Measurements from ENCODE around the gene PTGER1. TPM values are rescaled to one million over a fixed set of nuclear protein-coding genes. Genes with fewer than 3 reads are reported as not detected.

The PTGER1 gene
- total RNA-seq, 1 experiment from 2014 or later, result 0.35 TPM

DNA sequence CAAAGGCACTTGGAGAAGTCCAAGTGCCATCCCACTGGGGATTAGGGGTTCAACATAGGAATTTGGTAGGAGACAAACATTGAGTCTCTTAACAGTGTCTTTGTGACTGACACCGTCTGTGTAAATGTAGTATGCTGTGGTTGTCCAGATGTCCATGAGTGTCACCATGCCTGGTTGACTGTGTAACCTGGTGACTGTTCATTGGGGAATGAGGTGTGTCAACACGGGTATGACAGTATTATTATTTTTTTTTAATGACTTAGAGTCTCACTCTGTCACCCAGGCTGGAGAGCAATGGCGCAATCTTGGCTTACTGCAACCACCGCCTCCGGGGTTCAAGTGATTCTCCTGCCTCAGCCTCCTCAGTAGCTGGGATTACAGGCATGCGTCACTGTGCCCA is 25.8 kb downstream of the PTGER1 start:
- Histone ChIP-seq H3K4me3 (ENCODE audit: insufficient read depth, low read depth, low read length) (no peak overlapping the region), H3K27me3 (ENCODE audit: control insufficient read depth, insufficient read depth, low read length) (no peaks in the 10 kb centered on the region), H3K36me3 (replicated peaks; ENCODE audit: control insufficient read depth, insufficient read depth, low read length) (peaks cover 21% of the 10 kb centered on the region)
- no peak for DNase-seq

GRCh38 chr19:14446336-14447036 is 28.7 kb downstream of the PTGER1 start:
- no peak for DNase-seq
- no peak overlapping the region for H3K4me3 ChIP-seq (ENCODE audit: insufficient read depth, low read depth, low read length)
- peaks cover 34% of the 10 kb centered on the region for H3K36me3 ChIP-seq (replicated peaks; ENCODE audit: control insufficient read depth, insufficient read depth, low read length)
- no peaks in the 10 kb centered on the region for H3K27me3 ChIP-seq (ENCODE audit: control insufficient read depth, insufficient read depth, low read length)

- H3K27me3 ChIP-seq (ENCODE audit: control insufficient read depth, insufficient read depth, low read length), result no peaks in the 10 kb centered on the region
- H3K36me3 ChIP-seq (replicated peaks; ENCODE audit: control insufficient read depth, insufficient read depth, low read length), result peaks cover 33% of the 10 kb centered on the region
- H3K4me3 ChIP-seq (ENCODE audit: insufficient read depth, low read depth, low read length), result no peak overlapping the region
- no peak for DNase-seq
These were observed 31.4 kb downstream of the PTGER1 start for GRCh38 chr19:14443632-14444216.

DNA sequence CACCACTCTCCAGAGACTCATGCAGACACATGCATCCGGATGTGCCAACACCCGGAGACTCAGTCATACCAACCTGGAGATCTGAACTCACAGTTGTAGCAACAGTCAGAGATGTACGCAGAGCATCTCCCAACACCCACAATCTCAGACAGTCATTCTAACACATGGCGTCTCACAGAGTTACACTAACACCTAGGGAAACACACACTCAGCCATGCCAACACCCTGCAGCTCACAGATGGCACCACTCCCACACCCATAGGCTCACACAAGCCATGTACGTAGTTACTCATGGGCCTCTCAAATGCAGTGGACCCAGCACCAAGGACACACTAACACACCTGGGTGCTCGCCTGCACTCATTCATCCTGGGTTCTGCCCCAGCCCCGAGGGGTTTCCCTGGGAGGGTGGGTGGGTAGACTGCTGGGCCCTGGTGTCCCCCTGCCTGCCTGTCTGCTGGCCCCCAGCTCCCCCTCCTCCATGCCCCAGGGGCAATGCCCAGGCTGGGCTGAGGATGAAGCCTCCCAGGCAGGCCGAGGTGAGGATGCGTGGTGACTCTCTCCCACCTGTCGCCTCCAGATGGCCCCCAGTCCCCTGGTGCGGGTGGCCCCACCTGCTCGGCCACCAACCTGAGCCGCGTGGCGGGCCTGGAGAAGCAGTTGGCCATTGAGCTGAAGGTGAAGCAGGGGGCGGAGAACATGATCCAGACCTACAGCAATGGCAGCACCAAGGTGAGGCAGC is 32.1 kb downstream of the PTGER1 start:
- DNase-seq, result no peak
- H3K27me3 ChIP-seq (ENCODE audit: control insufficient read depth, insufficient read depth, low read length), result no peaks in the 10 kb centered on the region
- peaks cover 30% of the 10 kb centered on the region for H3K36me3 ChIP-seq (replicated peaks; ENCODE audit: control insufficient read depth, insufficient read depth, low read length)
- H3K4me3 ChIP-seq (ENCODE audit: insufficient read depth, low read depth, low read length), result no peak overlapping the region

DNA sequence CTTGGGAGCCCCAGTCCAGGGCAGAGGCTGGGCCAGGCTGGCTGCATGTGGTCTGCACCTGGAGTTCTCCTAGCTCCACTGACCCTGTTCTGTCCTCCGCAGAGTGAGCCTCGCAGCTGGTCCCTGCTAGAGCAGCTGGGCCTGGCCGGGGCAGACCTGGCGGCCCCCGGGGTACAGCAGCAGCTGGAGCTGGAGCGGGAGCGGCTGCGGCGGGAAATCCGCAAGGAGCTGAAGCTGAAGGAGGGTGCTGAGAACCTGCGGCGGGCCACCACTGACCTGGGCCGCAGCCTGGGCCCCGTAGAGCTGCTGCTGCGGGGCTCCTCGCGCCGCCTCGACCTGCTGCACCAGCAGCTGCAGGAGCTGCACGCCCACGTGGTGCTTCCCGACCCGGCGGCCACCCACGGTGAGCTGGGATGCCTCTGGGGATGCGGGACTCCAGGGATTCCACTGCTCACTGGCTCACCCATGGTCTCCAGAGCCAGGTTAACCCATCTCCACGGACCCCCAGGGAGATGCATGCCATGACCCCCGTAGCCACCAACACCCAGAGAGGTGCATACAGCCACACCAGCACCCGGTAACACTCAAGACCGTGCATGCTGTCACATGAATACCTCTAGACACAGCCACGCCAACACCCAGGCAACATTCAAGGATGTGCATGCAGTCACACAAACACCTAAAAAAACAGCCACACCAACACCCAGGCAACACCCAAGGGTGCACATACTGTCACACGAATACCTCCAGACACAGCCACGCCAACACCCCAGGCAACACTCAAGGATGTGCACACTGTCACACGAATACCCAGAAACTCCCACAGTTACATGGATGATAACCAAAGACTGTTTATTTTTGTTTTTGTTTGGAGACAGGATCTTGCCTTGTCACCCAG is 33.9 kb downstream of the PTGER1 start:
- Histone ChIP-seq H3K27me3 (ENCODE audit: control insufficient read depth, insufficient read depth, low read length) (no peaks in the 10 kb centered on the region), H3K36me3 (replicated peaks; ENCODE audit: control insufficient read depth, insufficient read depth, low read length) (peaks cover 23% of the 10 kb centered on the region), H3K4me3 (ENCODE audit: insufficient read depth, low read depth, low read length) (no peak overlapping the region)
- no peak for DNase-seq

GRCh38 chr19:14440049-14440448 is 35.1 kb downstream of the PTGER1 start:
- Histone ChIP-seq H3K27me3 (ENCODE audit: control insufficient read depth, insufficient read depth, low read length) (no peaks in the 10 kb centered on the region), H3K36me3 (replicated peaks; ENCODE audit: control insufficient read depth, insufficient read depth, low read length) (peaks cover 22% of the 10 kb centered on the region), H3K4me3 (ENCODE audit: insufficient read depth, low read depth, low read length) (no peak overlapping the region)
- no peak for DNase-seq

- peaks cover 16% of the 10 kb centered on the region for H3K36me3 ChIP-seq (replicated peaks; ENCODE audit: control insufficient read depth, insufficient read depth, low read length)
- DNase-seq, result no peak
- H3K4me3 ChIP-seq (ENCODE audit: insufficient read depth, low read depth, low read length), result no peak overlapping the region
- H3K27me3 ChIP-seq (ENCODE audit: control insufficient read depth, insufficient read depth, low read length), result no peaks in the 10 kb centered on the region
These were observed 36.1 kb downstream of the PTGER1 start for GRCh38 chr19:14439014-14439413.

DNA sequence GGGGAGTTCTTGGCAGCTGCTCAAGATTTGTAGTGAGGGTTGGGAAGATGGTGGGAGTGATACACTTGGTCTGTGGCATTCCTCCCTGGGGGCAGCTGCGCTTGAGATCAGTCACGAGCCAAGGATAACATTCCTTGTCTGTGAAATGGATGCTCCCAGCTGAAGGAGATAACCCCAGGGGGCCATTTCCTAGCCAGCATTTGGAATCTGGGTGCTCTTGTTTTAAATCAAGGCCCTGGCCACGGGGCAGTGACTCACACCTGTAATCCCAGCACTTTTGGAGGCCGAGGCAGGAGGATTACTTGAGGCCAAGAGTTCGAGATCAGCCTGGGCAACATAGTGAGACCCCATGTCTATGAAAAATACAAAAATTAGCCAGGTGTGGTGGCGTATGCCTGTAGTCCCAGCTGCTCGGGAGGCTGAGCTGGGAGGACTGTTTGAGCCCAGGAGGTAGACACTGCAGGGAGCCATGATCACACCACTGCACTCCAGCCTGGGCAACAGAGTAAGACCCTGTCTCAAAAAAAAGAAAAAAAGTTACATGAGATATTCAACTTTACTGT is 37.5 kb downstream of the PTGER1 start:
- Histone ChIP-seq H3K4me3 (ENCODE audit: insufficient read depth, low read depth, low read length) (no peak overlapping the region), H3K36me3 (replicated peaks; ENCODE audit: control insufficient read depth, insufficient read depth, low read length) (peaks cover 5% of the 10 kb centered on the region), H3K27me3 (ENCODE audit: control insufficient read depth, insufficient read depth, low read length) (no peaks in the 10 kb centered on the region)
- DNase-seq, result no peak

- Histone ChIP-seq H3K27me3 (ENCODE audit: control insufficient read depth, insufficient read depth, low read length) (peaks cover 3% of the 10 kb centered on the region), H3K36me3 (replicated peaks; ENCODE audit: control insufficient read depth, insufficient read depth, low read length) (no peaks in the 10 kb centered on the region; the same call in 1 of the 2 replicates), H3K4me3 (ENCODE audit: insufficient read depth, low read depth, low read length) (no peak overlapping the region)
- DNase-seq, result no peak
These were observed 39.7 kb downstream of the PTGER1 start for GRCh38 chr19:14435320-14436050.

DNA sequence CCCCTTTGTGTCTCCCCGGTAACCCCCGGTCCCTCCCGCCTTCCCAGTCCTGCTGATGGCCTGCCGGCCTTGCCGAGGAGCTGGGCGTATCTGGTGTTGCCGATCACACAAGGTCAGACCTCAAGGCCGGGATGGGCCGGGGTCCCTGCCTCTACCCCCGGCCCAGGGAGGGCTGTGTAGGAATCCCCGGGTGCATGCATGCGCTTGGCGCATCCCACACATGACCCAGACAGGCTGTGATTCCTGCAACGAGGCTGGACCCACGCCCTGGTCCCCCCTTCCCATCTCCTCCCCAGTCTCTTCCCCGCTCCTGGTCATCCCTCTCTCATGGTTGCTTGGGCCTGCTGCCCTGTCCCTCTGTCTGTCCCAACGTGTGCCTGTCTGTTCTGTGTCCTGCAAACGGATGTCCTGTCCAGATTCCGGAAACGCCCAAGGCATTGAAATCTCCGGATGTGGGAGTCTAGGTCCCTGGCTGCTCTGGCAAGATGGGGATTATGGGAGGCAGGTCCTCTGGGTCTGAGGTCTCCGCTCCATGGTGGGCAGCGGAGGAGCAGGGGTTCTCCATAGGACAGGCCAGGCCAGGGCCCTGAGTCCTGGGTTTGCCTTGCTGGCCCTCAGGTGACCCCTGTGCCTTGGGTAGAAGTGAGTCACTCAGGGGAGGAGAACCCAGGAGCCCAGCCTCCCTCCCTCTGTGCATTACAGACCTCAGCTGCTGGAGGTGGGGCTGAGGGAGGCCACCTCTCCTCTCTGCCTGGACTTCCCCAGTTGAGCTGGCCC is 40.4 kb downstream of the PTGER1 start:
- Histone ChIP-seq H3K27me3 (ENCODE audit: control insufficient read depth, insufficient read depth, low read length) (peaks cover 3% of the 10 kb centered on the region), H3K36me3 (replicated peaks; ENCODE audit: control insufficient read depth, insufficient read depth, low read length) (no peaks in the 10 kb centered on the region; the same call in 1 of the 2 replicates), H3K4me3 (ENCODE audit: insufficient read depth, low read depth, low read length) (no peak overlapping the region)
- peak; percentile 58 for DNase-seq

DNA sequence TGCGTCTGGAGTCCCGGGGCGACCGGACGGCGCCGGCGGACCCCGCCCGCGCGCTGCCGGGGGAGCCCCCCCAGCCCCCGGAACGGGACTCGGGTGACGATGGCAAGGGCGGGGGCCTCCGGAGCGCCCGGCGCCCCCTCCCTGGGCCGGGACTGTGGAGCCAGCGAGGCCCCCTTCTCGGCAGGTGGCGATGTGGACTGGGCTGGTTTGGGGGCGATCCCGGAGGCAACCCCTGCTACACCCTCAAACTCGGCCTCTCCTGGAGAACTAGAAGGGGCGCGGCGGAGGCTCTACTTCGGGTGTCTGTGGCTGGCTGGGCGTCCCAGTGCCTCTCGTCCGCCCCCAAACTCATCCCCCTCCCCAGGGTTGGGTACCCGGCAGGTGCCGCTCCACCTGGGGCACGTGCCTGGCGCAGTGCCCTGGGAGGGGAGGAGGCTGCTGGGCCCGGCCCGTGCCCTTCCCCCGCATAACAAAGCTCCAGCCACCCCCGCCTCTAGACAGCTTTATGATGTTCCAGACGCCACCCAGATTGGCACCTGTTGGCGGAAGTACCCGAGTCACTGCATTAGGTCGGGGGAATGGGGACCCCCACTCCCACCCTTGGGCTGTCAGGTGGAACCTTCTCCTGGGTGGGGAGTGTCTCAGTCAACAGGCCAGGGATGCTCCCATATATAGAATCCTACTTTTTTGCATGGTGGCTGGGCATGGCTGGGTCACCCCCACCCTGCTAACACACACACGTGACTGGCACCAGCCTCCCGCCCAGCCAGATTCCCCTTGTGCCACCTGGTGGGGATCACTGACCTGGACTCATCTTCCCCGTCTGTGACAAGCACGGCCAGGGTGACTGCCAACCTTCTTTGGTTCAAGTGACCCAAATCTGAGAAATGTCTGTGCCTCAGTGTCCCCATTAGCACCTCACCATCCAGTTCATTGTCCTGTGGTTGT is 41.3 kb downstream of the PTGER1 start:
- Histone ChIP-seq H3K36me3 (replicated peaks; ENCODE audit: control insufficient read depth, insufficient read depth, low read length) (no peaks in the 10 kb centered on the region; the same call in 1 of the 2 replicates), H3K27me3 (ENCODE audit: control insufficient read depth, insufficient read depth, low read length) (peaks cover 3% of the 10 kb centered on the region), H3K4me3 (ENCODE audit: insufficient read depth, low read depth, low read length) (peak overlapping the region; percentile 73)
- peak; percentile 86 for DNase-seq
